GM18499 (cell line): ENCODE results near the gene OR4B1.
"Not testable (repeated sequence)": the region's sequence is repeated elsewhere in the genome, so short reads cannot be mapped to it uniquely, and the experiment has no call there.

Experiments used
- ATAC-seq: cut with Tn5 transposase; IDR thresholded peaks from one replicate; pipeline ENCODE4 v1.9.1; 2021; ENCODE audit warnings: moderate number of reproducible peaks; ENCODE audit not compliant: insufficient read depth, unreplicated experiment

OR4B1 gene

GRCh38 chr11:48216510-48216909, at the start of gene OR4B1:
Gene OR4B1, plus strand, starts transcription at chr11:48216810. Its CDS starts 0 bp downstream, at chr11:48216810.
- ATAC-seq: no peak

GRCh38 chr11:48167380-48167779, 49.2 kb upstream of the OR4B1 start:
- no peak for ATAC-seq

GRCh38 chr11:48168815-48169214, 47.8 kb upstream of the OR4B1 start:
- no peak for ATAC-seq

- no peak for ATAC-seq
Observed at GRCh38 chr11:48169259-48169658, 47.4 kb upstream of the OR4B1 start.

GRCh38 chr11:48169717-48170116, 46.9 kb upstream of the OR4B1 start:
- ATAC-seq: no peak

GRCh38 chr11:48170241-48171233, 46.1 kb upstream of the OR4B1 start:
- ATAC-seq: no peak

- ATAC-seq: no peak
Observed at GRCh38 chr11:48172818-48173609, 43.6 kb upstream of the OR4B1 start.

- ATAC-seq: no peak
Observed at GRCh38 chr11:48177661-48178060, 38.9 kb upstream of the OR4B1 start.

GRCh38 chr11:48180627-48181026, 36.0 kb upstream of the OR4B1 start:
- ATAC-seq: no peak

- ATAC-seq: no peak
Observed at GRCh38 chr11:48182860-48183526, 33.6 kb upstream of the OR4B1 start.

GRCh38 chr11:48184452-48184851, 32.2 kb upstream of the OR4B1 start:
- no peak for ATAC-seq

- not testable (repeated sequence) for ATAC-seq
Observed at GRCh38 chr11:48190906-48191654, 25.5 kb upstream of the OR4B1 start.

GRCh38 chr11:48193876-48194275, 22.7 kb upstream of the OR4B1 start:
- ATAC-seq: no peak

- no peak for ATAC-seq
Observed at GRCh38 chr11:48207881-48208280, 8.7 kb upstream of the OR4B1 start.

GRCh38 chr11:48210052-48210451, 6.6 kb upstream of the OR4B1 start:
- ATAC-seq: no peak

- ATAC-seq: no peak
Observed at GRCh38 chr11:48228761-48229160, 12.2 kb downstream of the OR4B1 start.

GRCh38 chr11:48230057-48230456, 13.4 kb downstream of the OR4B1 start:
- not testable (repeated sequence) for ATAC-seq

GRCh38 chr11:48237727-48238126, 21.1 kb downstream of the OR4B1 start:
- ATAC-seq: no peak

GRCh38 chr11:48242501-48242900, 25.9 kb downstream of the OR4B1 start:
- ATAC-seq: no peak

- ATAC-seq: no peak
Observed at GRCh38 chr11:48244804-48245203, 28.2 kb downstream of the OR4B1 start, which contains the start of gene OR4X2. Gene OR4X2, plus strand, starts transcription at chr11:48245104. Its CDS starts 0 bp downstream, at chr11:48245104.
